H9 (cell line): Measurements from ENCODE around the gene TRMT112. TPM values are rescaled to one million over a fixed set of nuclear protein-coding genes. Genes with fewer than 3 reads are reported as not detected.
A peak's percentile ranks its signal among the peaks of the same experiment; 100 is the strongest.

ENCODE experiments used
- DNase-seq: peaks from one replicate; pipeline ENCODE4 v3.0.0-alpha.2; 2017
- H2AFZ ChIP-seq: one replicate; pipeline ENCODE4 v1.6.1; 2013; ENCODE audit warnings: mild to moderate bottlenecking, low read length, control low read depth, moderate library complexity
- H2AK5ac ChIP-seq: 2 replicates; pipeline ENCODE4 v1.6.1; 2013; ENCODE audit warnings: low read length, control low read depth, mixed read lengths; ENCODE audit not compliant: insufficient read length
- H2BK120ac ChIP-seq: one replicate; pipeline ENCODE4 v1.6.1; 2013; ENCODE audit warnings: low read depth, mild to moderate bottlenecking, low read length, control low read depth, inconsistent platforms; ENCODE audit not compliant: poor library complexity, severe bottlenecking
- H2BK12ac ChIP-seq: 2 replicates; pipeline ENCODE4 v1.6.1; 2013; ENCODE audit warnings: low read length, control low read depth, mixed read lengths, low read depth; ENCODE audit not compliant: insufficient read length
- H2BK15ac ChIP-seq: 2 replicates; pipeline ENCODE4 v1.6.1; 2013; ENCODE audit warnings: low read depth, low read length, control low read depth
- H2BK20ac ChIP-seq: one replicate; pipeline ENCODE4 v1.6.1; 2013; ENCODE audit warnings: low read depth, mild to moderate bottlenecking, low read length, control low read depth, inconsistent platforms; ENCODE audit not compliant: poor library complexity, severe bottlenecking
- H2BK5ac ChIP-seq: 2 replicates; pipeline ENCODE4 v1.6.1; 2013; ENCODE audit warnings: low read length, control low read depth, mixed read lengths; ENCODE audit not compliant: insufficient read length
- H3K14ac ChIP-seq: 2 replicates; pipeline ENCODE4 v1.6.1; 2013; ENCODE audit warnings: low read length, control low read depth; ENCODE audit not compliant: insufficient read depth
- H3K18ac ChIP-seq: 2 replicates; pipeline ENCODE4 v1.6.1; 2013; ENCODE audit warnings: low read depth, mild to moderate bottlenecking, mixed read lengths, low read length, control low read depth; ENCODE audit not compliant: insufficient read length
- H3K23ac ChIP-seq: 2 replicates; pipeline ENCODE4 v1.6.1; 2013; ENCODE audit warnings: low read length, control low read depth, mixed read lengths, low read depth; ENCODE audit not compliant: insufficient read length
- H3K23me2 ChIP-seq: 2 replicates; pipeline ENCODE4 v1.6.1; 2013; ENCODE audit warnings: low read depth, mild to moderate bottlenecking, mixed read lengths, low read length, control low read depth; ENCODE audit not compliant: insufficient read length, poor library complexity, severe bottlenecking
- H3K27ac ChIP-seq: 2 replicates; pipeline ENCODE4 v1.5.1; 2013; ENCODE audit warnings: low read length, control low read depth, mixed read lengths, low read depth; ENCODE audit not compliant: insufficient read length
- H3K27me3 ChIP-seq: 2 replicates; pipeline ENCODE4 v1.6.1; 2013; ENCODE audit warnings: low read length, control low read depth, inconsistent platforms; ENCODE audit not compliant: insufficient read depth
- H3K4ac ChIP-seq: 2 replicates; pipeline ENCODE4 v1.6.1; 2013; ENCODE audit warnings: low read depth, mild to moderate bottlenecking, control low read depth, inconsistent platforms, low read length, moderate library complexity
- H3K4me1 ChIP-seq: 2 replicates; pipeline ENCODE4 v1.6.1; 2013; ENCODE audit warnings: low read length, control low read depth, inconsistent platforms; ENCODE audit not compliant: insufficient read depth
- H3K4me2 ChIP-seq: 2 replicates; pipeline ENCODE4 v1.6.1; 2013; ENCODE audit warnings: low read length, control low read depth, mixed read lengths; ENCODE audit not compliant: insufficient read length, insufficient read depth
- H3K56ac ChIP-seq: 2 replicates; pipeline ENCODE4 v1.6.1; 2013; ENCODE audit warnings: low read depth, mild to moderate bottlenecking, mixed read lengths, low read length, control low read depth; ENCODE audit not compliant: insufficient read length
- H3K79me1 ChIP-seq: 2 replicates; pipeline ENCODE4 v1.6.1; 2013; ENCODE audit warnings: low read depth, mild to moderate bottlenecking, moderate library complexity, low read length, control low read depth, inconsistent platforms; ENCODE audit not compliant: insufficient read depth, poor library complexity, severe bottlenecking
- H3K79me2 ChIP-seq: 2 replicates; pipeline ENCODE4 v1.6.1; 2013; ENCODE audit warnings: low read length, control low read depth, inconsistent platforms; ENCODE audit not compliant: insufficient read depth
- H3K9ac ChIP-seq: 2 replicates; pipeline ENCODE4 v1.6.1; 2013; ENCODE audit warnings: low read length, control low read depth, mixed read lengths; ENCODE audit not compliant: insufficient read length; ENCODE audit errors: extremely low read depth
- H3K9me3 ChIP-seq: one replicate; pipeline ENCODE4 v1.6.1; 2013; ENCODE audit warnings: low read depth, low read length, inconsistent platforms; ENCODE audit not compliant: control insufficient read depth
- H3T11ph ChIP-seq: one replicate; pipeline ENCODE4 v1.6.1; 2013; ENCODE audit warnings: mild to moderate bottlenecking, low read length, control low read depth, inconsistent platforms
- H4K20me1 ChIP-seq: one replicate; pipeline ENCODE4 v1.6.1; 2013; ENCODE audit not compliant: control insufficient read depth, insufficient read length, insufficient read depth
- H4K5ac ChIP-seq: 2 replicates; pipeline ENCODE4 v1.6.1; 2013; ENCODE audit warnings: low read depth, mild to moderate bottlenecking, mixed read lengths, low read length, control low read depth; ENCODE audit not compliant: insufficient read length
- H4K8ac ChIP-seq: replicated peaks from 2 replicates; pipeline ENCODE4 v1.6.1; 2013; ENCODE audit warnings: low read length, control low read depth, mixed read lengths, low read depth; ENCODE audit not compliant: insufficient read length
- H4K91ac ChIP-seq: 2 replicates; pipeline ENCODE4 v1.6.1; 2013; ENCODE audit warnings: low read depth, mild to moderate bottlenecking, moderate library complexity, mixed read lengths, low read length, control low read depth; ENCODE audit not compliant: insufficient read length
- H3K27ac Mint-ChIP-seq, 3 experiments: 2 replicates in 2 of 3; 3 replicates in 1 of 3; pipeline ENCODE4 v1.8.0; 2020 to 2021; ENCODE audit warnings: mixed read lengths in 3 of 3, mild to moderate bottlenecking in 1 of 3, moderate library complexity in 1 of 3
- H3K27me3 Mint-ChIP-seq: 2 replicates; pipeline ENCODE4 v1.8.0; 2021; ENCODE audit warnings: low read depth, mild to moderate bottlenecking, moderate library complexity, mixed read lengths
- H3K36me3 Mint-ChIP-seq, 3 experiments: 2 replicates in 2 of 3; 3 replicates in 1 of 3; pipeline ENCODE4 v1.8.0; 2020 to 2021; ENCODE audit warnings: low read depth in 3 of 3, mixed read lengths in 3 of 3; ENCODE audit not compliant: insufficient read depth in 1 of 3
- H3K4me1 Mint-ChIP-seq, 2 experiments: 2 replicates each; pipeline ENCODE4 v1.8.0; 2020; ENCODE audit warnings: mixed read lengths in 2 of 2
- H3K4me3 Mint-ChIP-seq, 2 experiments: 2 replicates in 1 of 2; 3 replicates in 1 of 2; pipeline ENCODE4 v1.8.0; 2020 to 2021; ENCODE audit warnings: mild to moderate bottlenecking in 2 of 2, mixed read lengths in 2 of 2, moderate library complexity in 1 of 2
- H3K9me3 Mint-ChIP-seq, 2 experiments: 2 replicates in 1 of 2; 3 replicates in 1 of 2; pipeline ENCODE4 v1.8.0; 2020; ENCODE audit warnings: mild to moderate bottlenecking in 2 of 2, mixed read lengths in 2 of 2, moderate library complexity in 1 of 2
- CTCF ChIP-seq: fragments of 200-600 bp; sonication (generic); conservative IDR thresholded peaks from 3 replicates; pipeline ENCODE4 v1.8.0; 2021; ENCODE audit warnings: antibody characterized with exemption, mild to moderate bottlenecking
- WGBS: extraction: QIAGEN DNeasy Blood & Tissue Kit; methylation state at CpG from one replicate; pipeline ENCODE4 v1.1.7; 2013; ENCODE audit warnings: missing lambda C conversion rate, low lambda C conversion rate, mixed read lengths; ENCODE audit not compliant: insufficient read length; ENCODE audit errors: extremely low coverage; 5-methylcytosine and 5-hydroxymethylcytosine counted together
- total RNA-seq: library from RNA; stranded (reverse); gene quantifications from 2 replicates; pipeline ENCODE4 v1.2.1, GENCODE V29; 2021

Gene TRMT112
- total RNA-seq, 1 experiment from 2014 or later: 315 TPM

GRCh38 chr11:64275031-64275800 lies 42.1 kb downstream of the TRMT112 start:
- Histone ChIP-seq H2AFZ (no peak overlapping the region), H2AK5ac (no peak overlapping the region), H3K18ac (no peak overlapping the region), H3K4me1 (no peaks in the 10 kb centered on the region), H3K79me2 (no peaks in the 10 kb centered on the region), H4K91ac (no peak overlapping the region), H4K8ac (no peak overlapping the region), H3K23ac (no peak overlapping the region), H2BK120ac (no peak overlapping the region), H3K9me3 (no peaks in the 10 kb centered on the region), H3K9ac (no peak overlapping the region), H4K20me1 (peaks cover 2% of the 10 kb centered on the region), H3K79me1 (no peaks in the 10 kb centered on the region), H3K27ac (no peak overlapping the region), H3K4me2 (no peak overlapping the region), H3K56ac (no peak overlapping the region), H2BK12ac (no peak overlapping the region), H2BK15ac (no peak overlapping the region), H2BK5ac (no peak overlapping the region), H3K14ac (no peak overlapping the region), H3K4ac (no peak overlapping the region), H3T11ph (no peak overlapping the region), H3K27me3 (no peaks in the 10 kb centered on the region), H4K5ac (no peak overlapping the region), H3K23me2 (peaks cover 9% of the 10 kb centered on the region), H2BK20ac (no peak overlapping the region)
- WGBS: no CpG with 5 or more reads among the region's 15 CpGs
- Mint-ChIP-seq H3K27me3 (no peaks in the 10 kb centered on the region; the same call in none of the 2 replicates), H3K4me3 (peak overlapping the region in 1 of 2 experiments; percentile 58; a peak in 2 of 5 replicates), H3K9me3 (no peaks in the 10 kb centered on the region), H3K36me3 (peaks cover 0 to 9% (median 6%) of the 10 kb centered on the region in 3 experiments; a peak in 4 of 7 replicates), H3K4me1 (peaks cover 12 to 16% of the 10 kb centered on the region in 2 experiments), H3K27ac (peak overlapping the region in 1 of 3 experiments; percentile 83; a peak in 4 of 7 replicates)
- TF ChIP-seq CTCF: 0 out of 3 replicates have a peak, but pooled peaks have one; percentile 10
- DNase-seq: no peak
